Adrenal gland (tissue), 5 donors: ENCODE data around the gene A1BG.

Experiments
- POLR2A ChIP-seq, 2 donors: fragments of 450-650 bp; IDR thresholded peaks; one replicate each; pipeline ENCODE4 v1.6.1; 2017; ENCODE audit warnings: antibody characterized with exemption in 2 of 2, mild to moderate bottlenecking in 2 of 2, moderate library complexity in 1 of 2
- TF ChIP-seq, protein P1 (sequence below), 6 experiments: fragments of 450-650 bp in 4 of 6; fragments of 200-600 bp in 2 of 6; sonication (generic) in 1 of 6; IDR thresholded peaks; 1 replicate in 5 of 6; 2 replicates in 1 of 6; pipeline versions ENCODE4 v1.5.1 to v1.8.0; 2016 to 2021; ENCODE audit warnings: antibody characterized with exemption in 6 of 6, mild to moderate bottlenecking in 2 of 6, moderate library complexity in 1 of 6
- donor health status: DM: no; HTN: no; CAD: no.

DNA sequence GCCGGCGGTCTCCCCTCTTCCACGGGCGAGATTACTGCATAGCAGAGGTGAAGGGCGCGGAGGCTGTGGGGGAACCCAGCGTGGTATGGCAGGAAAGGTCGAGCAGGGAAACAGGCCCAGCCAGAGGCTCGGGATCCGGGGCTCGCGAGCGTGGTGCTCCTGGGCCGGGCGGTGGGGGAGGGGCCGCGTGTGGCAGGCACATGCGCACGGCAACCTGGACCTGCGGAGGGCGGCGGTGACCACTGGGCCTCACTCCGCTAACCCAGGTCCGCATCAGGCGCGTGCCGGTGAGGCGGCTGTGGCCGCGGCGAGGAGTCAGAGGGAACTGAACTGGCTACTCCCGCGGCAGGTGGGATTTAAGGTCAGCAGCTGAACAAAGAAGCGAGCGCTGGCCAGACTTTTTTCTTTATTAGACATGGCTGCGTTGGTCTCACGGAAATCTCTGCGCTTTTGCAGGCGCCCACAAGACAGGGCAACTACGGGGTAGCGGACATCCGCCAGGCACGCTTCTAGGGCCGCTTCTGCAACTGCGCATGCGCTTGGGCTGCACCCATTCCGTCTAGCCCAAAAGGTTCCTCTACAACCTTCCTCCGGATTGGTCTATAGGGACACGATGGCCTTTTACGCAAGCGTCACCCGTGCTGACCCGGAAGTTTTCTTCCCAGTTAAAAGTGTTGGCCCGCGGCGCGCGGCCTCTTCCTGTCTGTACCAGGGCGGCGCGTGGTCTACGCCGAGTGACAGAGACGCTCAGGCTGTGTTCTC, 33.5 kb upstream of the A1BG start, which contains the start of gene RPS5:
- TF ChIP-seq, protein P1, sequence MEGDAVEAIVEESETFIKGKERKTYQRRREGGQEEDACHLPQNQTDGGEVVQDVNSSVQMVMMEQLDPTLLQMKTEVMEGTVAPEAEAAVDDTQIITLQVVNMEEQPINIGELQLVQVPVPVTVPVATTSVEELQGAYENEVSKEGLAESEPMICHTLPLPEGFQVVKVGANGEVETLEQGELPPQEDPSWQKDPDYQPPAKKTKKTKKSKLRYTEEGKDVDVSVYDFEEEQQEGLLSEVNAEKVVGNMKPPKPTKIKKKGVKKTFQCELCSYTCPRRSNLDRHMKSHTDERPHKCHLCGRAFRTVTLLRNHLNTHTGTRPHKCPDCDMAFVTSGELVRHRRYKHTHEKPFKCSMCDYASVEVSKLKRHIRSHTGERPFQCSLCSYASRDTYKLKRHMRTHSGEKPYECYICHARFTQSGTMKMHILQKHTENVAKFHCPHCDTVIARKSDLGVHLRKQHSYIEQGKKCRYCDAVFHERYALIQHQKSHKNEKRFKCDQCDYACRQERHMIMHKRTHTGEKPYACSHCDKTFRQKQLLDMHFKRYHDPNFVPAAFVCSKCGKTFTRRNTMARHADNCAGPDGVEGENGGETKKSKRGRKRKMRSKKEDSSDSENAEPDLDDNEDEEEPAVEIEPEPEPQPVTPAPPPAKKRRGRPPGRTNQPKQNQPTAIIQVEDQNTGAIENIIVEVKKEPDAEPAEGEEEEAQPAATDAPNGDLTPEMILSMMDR (IDR thresholded peaks at IDR 0.05): peak in 1 of 6 experiments; percentile 9
- peak; percentile 64 to 80 for TF ChIP-seq POLR2A (IDR thresholded peaks at IDR 0.05)
